ENCODE measurements around the gene PLXNA3.

DNA sequence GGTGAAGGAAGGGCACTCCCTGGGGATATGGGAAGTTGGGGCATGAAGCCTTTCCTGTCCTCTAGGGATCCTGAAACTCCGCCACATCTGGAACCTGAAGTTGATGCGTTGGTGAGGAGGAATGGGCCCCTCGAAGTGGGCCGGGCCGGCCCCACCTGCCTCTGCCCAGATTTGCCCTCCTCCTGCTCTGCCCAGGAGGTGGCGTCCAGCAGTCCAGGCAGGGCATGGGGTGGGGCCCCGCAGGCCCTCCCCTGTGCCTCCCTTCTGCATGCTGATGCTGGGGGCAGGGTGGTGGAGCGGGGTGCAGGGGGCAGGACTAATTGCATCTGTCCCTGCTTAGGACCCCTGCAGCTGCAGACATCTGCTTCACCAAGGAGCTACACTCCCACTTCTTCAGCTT lies 44.9 kb upstream of the PLXNA3 start:
- TF ChIP-seq CTCF (IDR thresholded peaks at IDR 0.05) (no peak), POLR2A (IDR thresholded peaks at IDR 0.05) (no peak)
